ENCODE measurements around the gene NAA80. TPM values are rescaled to one million over a fixed set of nuclear protein-coding genes. Genes with fewer than 3 reads are reported as not detected.
"Not testable (repeated sequence)": the region's sequence is repeated elsewhere in the genome, so short reads cannot be mapped to it uniquely, and the experiment has no call there.

The NAA80 gene
- total and polyA plus RNA-seq, 4 donors = 4.8 to 16.6 (median 12.1) TPM

DNA sequence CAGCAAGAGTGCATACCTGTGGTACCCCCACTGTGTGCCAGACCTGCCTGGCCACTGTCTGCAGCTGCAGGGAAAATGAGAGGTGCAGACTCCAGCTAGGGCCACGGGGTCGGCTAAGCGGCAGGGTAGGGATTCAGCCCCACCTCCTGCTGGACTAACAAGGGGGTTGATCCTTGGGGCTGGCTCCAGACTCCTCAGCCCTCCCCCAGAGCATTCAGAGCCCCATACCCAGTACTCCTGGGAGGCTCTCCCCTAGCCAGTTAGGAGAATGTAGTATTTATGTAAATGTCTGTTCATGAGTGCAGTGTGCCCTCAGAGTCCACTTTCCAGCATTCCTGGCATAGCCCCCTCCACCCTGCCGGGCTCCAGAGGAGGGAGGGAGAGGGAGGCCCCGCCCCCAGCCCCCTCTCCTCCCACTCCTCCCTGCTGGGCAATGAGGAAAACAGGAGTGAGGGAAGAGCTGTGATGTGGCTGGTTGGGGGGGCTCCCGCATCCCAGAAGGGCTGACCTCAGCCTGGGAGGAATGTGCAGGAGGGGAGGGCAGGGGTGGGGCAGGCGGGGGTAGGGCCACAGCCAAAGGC lies 34.7 kb downstream of the NAA80 start:
- no peak overlapping the region for H3K9ac ChIP-seq (ENCODE audit: insufficient read depth in 1 of 2, low read length in 2 of 2)
- H3K27me3 ChIP-seq (ENCODE audit: control insufficient read depth in 3 of 3, insufficient read depth in 3 of 3, low read length in 2 of 3) = no peaks in the 10 kb centered on the region
- TF ChIP-seq, protein P1, sequence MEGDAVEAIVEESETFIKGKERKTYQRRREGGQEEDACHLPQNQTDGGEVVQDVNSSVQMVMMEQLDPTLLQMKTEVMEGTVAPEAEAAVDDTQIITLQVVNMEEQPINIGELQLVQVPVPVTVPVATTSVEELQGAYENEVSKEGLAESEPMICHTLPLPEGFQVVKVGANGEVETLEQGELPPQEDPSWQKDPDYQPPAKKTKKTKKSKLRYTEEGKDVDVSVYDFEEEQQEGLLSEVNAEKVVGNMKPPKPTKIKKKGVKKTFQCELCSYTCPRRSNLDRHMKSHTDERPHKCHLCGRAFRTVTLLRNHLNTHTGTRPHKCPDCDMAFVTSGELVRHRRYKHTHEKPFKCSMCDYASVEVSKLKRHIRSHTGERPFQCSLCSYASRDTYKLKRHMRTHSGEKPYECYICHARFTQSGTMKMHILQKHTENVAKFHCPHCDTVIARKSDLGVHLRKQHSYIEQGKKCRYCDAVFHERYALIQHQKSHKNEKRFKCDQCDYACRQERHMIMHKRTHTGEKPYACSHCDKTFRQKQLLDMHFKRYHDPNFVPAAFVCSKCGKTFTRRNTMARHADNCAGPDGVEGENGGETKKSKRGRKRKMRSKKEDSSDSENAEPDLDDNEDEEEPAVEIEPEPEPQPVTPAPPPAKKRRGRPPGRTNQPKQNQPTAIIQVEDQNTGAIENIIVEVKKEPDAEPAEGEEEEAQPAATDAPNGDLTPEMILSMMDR (IDR thresholded peaks at IDR 0.05; ENCODE audit: control extremely low read depth, extremely low read depth) = no peak
- H3K4me1 ChIP-seq (ENCODE audit: control insufficient read depth in 5 of 5, insufficient read depth in 5 of 5, low read length in 5 of 5) = peaks cover 0 to 72% (median 34%) of the 10 kb centered on the region in 5 donors
- no peak overlapping the region for H3K4me3 ChIP-seq
- no peaks in the 10 kb centered on the region for H3K36me3 ChIP-seq (ENCODE audit: control insufficient read depth in 4 of 4, insufficient read depth in 4 of 4, low read length in 4 of 4)
- ATAC-seq (ENCODE audit: insufficient read depth, low FRiP score) = peak; percentile 36
- peak overlapping the region; percentile 44 to 55 for H3K27ac ChIP-seq (ENCODE audit: low read depth in 1 of 2, low read length in 1 of 2)
- peak; percentile 94 to 96 (median 96) for DNase-seq
- H3K9me3 ChIP-seq (ENCODE audit: control insufficient read depth in 4 of 4, insufficient read depth in 3 of 4, low read length in 3 of 4) = no peaks in the 10 kb centered on the region
- WGBS, 2 donors = 39 to 61% methylated on average over 6 to 7 of the region's 7 CpGs

DNA sequence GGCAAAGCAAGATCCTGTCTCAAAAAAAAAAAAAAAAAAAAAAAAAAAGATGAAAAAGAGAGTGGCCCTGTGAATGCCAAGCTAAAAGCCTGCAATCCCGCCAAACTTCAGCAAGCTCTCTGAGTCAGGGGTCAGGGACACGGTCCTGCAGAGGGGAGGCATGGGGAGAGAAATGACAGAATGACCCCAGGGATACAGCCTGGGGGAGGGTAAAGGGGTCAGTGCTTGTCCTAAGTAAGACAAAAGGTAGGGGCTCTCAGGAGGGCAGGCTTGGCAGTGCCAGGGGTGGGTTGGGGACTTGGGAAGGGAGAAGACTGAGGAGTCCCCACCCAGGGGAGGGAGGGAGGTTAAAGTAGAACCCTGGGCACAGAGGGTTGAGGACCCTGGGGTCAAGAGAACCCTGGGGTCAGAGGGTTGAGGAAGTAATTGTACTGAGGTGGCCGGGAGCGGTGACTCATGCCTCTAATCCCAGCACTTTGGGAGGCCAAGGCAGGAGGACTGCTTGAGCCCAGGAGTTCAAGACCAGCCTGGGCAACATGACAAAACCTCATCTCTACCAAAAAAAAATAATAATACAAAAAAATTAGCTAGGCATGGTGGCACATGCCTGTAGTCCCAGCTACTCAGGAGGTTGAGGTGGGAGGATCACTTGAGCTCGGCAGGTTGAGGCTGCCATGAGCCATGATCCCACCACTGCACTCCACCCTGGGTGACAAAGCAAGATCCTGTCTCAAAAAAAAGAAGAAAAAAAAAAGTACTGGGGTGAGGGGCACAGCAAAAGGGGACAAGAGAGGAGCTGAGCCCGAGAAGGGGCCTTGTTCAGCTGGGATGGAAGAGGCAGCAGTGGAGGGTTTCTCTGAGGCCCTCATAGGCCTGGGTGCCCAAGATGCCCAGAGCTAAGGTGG lies 35.5 kb downstream of the NAA80 start:
- H3K4me3 ChIP-seq = no peak overlapping the region
- peaks cover 0 to 6% (median 0%) of the 10 kb centered on the region in 4 donors for H3K36me3 ChIP-seq (ENCODE audit: control insufficient read depth in 4 of 4, insufficient read depth in 4 of 4, low read length in 4 of 4)
- peak overlapping the region in 1 of 2 donors; percentile 44 for H3K27ac ChIP-seq (ENCODE audit: low read depth in 1 of 2, low read length in 1 of 2)
- WGBS, 2 donors = 67 to 71% methylated on average over 6 of the region's 6 CpGs
- DNase-seq (peak in 1 of 3 donors; percentile 34), ATAC-seq (ENCODE audit: insufficient read depth, low FRiP score) (no peak)
- H3K9ac ChIP-seq (ENCODE audit: insufficient read depth in 1 of 2, low read length in 2 of 2) = no peak overlapping the region
- no peaks in the 10 kb centered on the region for H3K9me3 ChIP-seq (ENCODE audit: control insufficient read depth in 4 of 4, insufficient read depth in 3 of 4, low read length in 3 of 4)
- peaks cover 0 to 66% (median 30%) of the 10 kb centered on the region in 5 donors for H3K4me1 ChIP-seq (ENCODE audit: control insufficient read depth in 5 of 5, insufficient read depth in 5 of 5, low read length in 5 of 5)
- no peaks in the 10 kb centered on the region for H3K27me3 ChIP-seq (ENCODE audit: control insufficient read depth in 3 of 3, insufficient read depth in 3 of 3, low read length in 2 of 3)
- TF ChIP-seq, protein P1 (IDR thresholded peaks at IDR 0.05; ENCODE audit: control extremely low read depth, extremely low read depth) = no peak

DNA sequence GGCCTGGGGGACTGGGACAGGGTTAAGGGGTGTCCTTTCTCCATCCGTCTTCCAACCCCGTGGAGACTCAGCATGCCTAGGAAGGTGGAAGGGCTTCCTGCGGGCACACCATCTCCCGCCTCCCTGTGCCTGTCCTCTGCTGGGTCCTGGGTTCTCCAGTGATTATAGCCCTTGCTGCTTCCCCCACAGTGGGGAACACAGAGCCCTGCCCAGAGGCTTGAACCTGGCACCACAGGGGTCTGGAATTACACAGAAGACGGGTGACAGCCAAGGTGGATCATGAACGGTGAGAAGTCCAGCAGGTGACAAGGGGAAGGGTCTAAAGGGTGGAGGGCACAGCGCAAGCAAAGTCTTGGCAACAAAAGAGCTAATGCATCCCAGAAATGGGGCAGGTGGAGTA lies 36.4 kb downstream of the NAA80 start:
- H3K9me3 ChIP-seq (ENCODE audit: control insufficient read depth in 4 of 4, insufficient read depth in 3 of 4, low read length in 3 of 4) = no peaks in the 10 kb centered on the region
- H3K27me3 ChIP-seq (ENCODE audit: control insufficient read depth in 3 of 3, insufficient read depth in 3 of 3, low read length in 2 of 3) = no peaks in the 10 kb centered on the region
- H3K36me3 ChIP-seq (ENCODE audit: control insufficient read depth in 4 of 4, insufficient read depth in 4 of 4, low read length in 4 of 4) = peaks cover 2 to 15% (median 6%) of the 10 kb centered on the region in 4 donors
- peaks cover 0 to 56% (median 29%) of the 10 kb centered on the region in 5 donors for H3K4me1 ChIP-seq (ENCODE audit: control insufficient read depth in 5 of 5, insufficient read depth in 5 of 5, low read length in 5 of 5)
- ATAC-seq (ENCODE audit: insufficient read depth, low FRiP score) = no peak
- DNase-seq = no peak
- TF ChIP-seq, protein P1 (IDR thresholded peaks at IDR 0.05; ENCODE audit: control extremely low read depth, extremely low read depth) = no peak
- H3K4me3 ChIP-seq = no peak overlapping the region
- H3K9ac ChIP-seq (ENCODE audit: insufficient read depth in 1 of 2, low read length in 2 of 2) = no peak overlapping the region
- H3K27ac ChIP-seq (ENCODE audit: low read depth in 1 of 2, low read length in 1 of 2) = peak overlapping the region in 1 of 2 donors; percentile 12
- WGBS, 2 donors = 87 to 94% methylated on average over 7 of the region's 7 CpGs

DNA sequence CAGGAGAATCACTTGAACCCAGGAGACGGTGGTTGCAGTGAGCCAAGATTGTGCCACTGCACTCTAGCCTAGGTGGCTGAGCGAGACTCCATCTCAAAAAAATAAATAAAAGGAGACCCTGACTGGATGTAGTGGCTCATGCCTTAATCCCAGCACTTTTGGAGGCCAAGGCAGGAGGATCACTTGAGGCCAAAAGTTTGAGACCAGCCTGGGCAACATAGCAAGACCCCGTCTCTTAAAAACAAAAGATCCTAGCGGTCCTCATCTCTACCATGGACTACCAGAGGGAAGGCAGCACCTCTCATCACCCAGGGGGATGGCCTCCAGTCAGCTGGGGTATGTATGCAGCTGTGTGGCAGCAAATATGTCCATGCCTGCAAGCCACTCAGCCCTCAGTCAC lies 37.0 kb downstream of the NAA80 start:
- Histone ChIP-seq H3K4me1 (ENCODE audit: control insufficient read depth in 5 of 5, insufficient read depth in 5 of 5, low read length in 5 of 5) (peaks cover 0 to 52% (median 28%) of the 10 kb centered on the region in 5 donors), H3K27ac (ENCODE audit: low read depth in 1 of 2, low read length in 1 of 2) (peak overlapping the region in 1 of 2 donors; percentile 12), H3K36me3 (ENCODE audit: control insufficient read depth in 4 of 4, insufficient read depth in 4 of 4, low read length in 4 of 4) (peaks cover 7 to 20% (median 11%) of the 10 kb centered on the region in 4 donors)
- 97% methylated on average over 4 of the region's 4 CpGs for WGBS, 2 donors
- H3K27me3 ChIP-seq (ENCODE audit: control insufficient read depth in 3 of 3, insufficient read depth in 3 of 3, low read length in 2 of 3); H3K4me3 ChIP-seq; H3K9ac ChIP-seq (ENCODE audit: insufficient read depth in 1 of 2, low read length in 2 of 2); DNase-seq; ATAC-seq (ENCODE audit: insufficient read depth, low FRiP score); H3K9me3 ChIP-seq (ENCODE audit: control insufficient read depth in 4 of 4, insufficient read depth in 3 of 4, low read length in 3 of 4): not testable (repeated sequence)
